ENCODE measurements around the gene CPXM1. TPM values are rescaled to one million over a fixed set of nuclear protein-coding genes. Genes with fewer than 3 reads are reported as not detected.

Gene CPXM1
- polyA plus RNA-seq, 1 experiment = 9.0 TPM

DNA sequence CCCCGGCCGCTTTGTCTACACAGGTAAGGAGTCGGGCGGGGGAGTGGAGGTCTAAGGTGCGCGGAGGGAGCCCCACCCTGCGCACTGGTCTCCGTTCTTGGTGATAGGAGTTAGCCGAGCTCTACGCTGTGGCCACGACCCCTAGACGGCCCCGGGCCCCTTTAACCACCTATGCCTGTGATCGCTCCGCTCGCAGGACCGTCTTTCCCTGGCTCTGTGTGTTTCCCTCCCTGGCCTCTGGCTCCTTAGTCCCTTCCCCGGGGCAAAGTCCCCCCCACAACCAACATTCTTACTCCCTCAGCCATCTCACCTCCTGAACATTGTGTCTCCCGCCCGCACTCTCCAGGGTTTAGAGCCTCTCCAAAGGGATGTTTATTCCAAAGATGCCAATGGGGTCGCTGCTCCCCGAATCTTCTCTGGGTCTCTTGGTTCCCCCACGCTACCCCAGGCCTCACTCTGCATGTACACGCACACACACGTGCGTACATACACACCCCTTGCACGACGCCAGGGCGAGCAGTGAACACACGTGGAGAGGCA, 50.4 kb downstream of the CPXM1 start:
- Histone ChIP-seq H3K4me3 (ENCODE audit: low read depth, low read length) (no peak overlapping the region), H3K27me3 (ENCODE audit: control insufficient read depth, insufficient read depth, low read length) (peaks cover 69% of the 10 kb centered on the region), H3K27ac (ENCODE audit: low read depth, low read length) (no peak overlapping the region), H3K9me3 (ENCODE audit: control insufficient read depth, insufficient read depth, low read length) (no peaks in the 10 kb centered on the region; the same call in 1 of the 2 replicates)
- no peak for TF ChIP-seq CTCF (IDR thresholded peaks at IDR 0.05; ENCODE audit: low read depth, low read length)
- DNase-seq (ENCODE audit: low read depth, low spot score) = no peak
- POLR2A ChIA-PET = interaction anchor here (0.7 kb wide), 1 partner anchor 114 kb away, joined by 8 read pairs; no protein-coding TSS in a partner anchor
- CTCF ChIA-PET = interaction anchor here (0.6 to 1.0 kb wide), 2 partner anchors 41 to 99 kb away, joined by 3 to 5 read pairs; no protein-coding TSS in a partner anchor

DNA sequence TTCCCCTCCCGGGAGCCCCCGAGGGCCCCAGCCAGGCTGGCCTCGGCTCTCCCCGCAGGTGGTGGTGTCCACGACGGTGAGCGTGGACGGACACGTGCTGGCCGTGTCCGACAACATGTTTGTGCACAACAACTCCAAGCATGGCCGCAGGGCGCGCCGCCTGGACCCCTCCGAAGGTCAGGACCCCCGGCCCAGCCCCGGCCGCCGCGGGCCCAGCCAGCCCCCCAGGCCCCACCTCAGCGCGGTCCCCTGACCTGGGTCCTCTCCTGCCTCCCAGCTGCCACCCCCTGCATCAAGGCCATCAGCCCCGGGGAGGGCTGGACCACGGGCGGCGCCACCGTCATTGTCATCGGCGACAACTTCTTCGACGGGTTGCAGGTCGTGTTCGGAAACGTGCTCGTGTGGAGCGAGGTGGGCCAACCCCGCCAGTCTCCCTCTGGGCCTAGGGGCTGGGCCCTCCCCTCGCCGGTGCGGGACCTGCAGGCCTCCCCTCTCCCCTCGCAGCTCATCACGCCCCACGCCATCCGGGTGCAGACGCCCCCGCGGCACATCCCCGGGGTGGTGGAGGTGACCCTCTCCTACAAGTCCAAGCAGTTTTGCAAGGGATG, 51.0 kb downstream of the CPXM1 start:
- POLR2A ChIA-PET = no interaction called here
- CTCF ChIA-PET = no interaction called here
- no peak overlapping the region for H3K4me3 ChIP-seq (ENCODE audit: low read depth, low read length)
- H3K27me3 ChIP-seq (ENCODE audit: control insufficient read depth, insufficient read depth, low read length) = peaks cover 63% of the 10 kb centered on the region
- no peak overlapping the region for H3K27ac ChIP-seq (ENCODE audit: low read depth, low read length)
- H3K9me3 ChIP-seq (ENCODE audit: control insufficient read depth, insufficient read depth, low read length) = no peaks in the 10 kb centered on the region; the same call in 1 of the 2 replicates
- DNase-seq (ENCODE audit: low read depth, low spot score) = no peak
- TF ChIP-seq CTCF (IDR thresholded peaks at IDR 0.05; ENCODE audit: low read depth, low read length) = no peak

DNA sequence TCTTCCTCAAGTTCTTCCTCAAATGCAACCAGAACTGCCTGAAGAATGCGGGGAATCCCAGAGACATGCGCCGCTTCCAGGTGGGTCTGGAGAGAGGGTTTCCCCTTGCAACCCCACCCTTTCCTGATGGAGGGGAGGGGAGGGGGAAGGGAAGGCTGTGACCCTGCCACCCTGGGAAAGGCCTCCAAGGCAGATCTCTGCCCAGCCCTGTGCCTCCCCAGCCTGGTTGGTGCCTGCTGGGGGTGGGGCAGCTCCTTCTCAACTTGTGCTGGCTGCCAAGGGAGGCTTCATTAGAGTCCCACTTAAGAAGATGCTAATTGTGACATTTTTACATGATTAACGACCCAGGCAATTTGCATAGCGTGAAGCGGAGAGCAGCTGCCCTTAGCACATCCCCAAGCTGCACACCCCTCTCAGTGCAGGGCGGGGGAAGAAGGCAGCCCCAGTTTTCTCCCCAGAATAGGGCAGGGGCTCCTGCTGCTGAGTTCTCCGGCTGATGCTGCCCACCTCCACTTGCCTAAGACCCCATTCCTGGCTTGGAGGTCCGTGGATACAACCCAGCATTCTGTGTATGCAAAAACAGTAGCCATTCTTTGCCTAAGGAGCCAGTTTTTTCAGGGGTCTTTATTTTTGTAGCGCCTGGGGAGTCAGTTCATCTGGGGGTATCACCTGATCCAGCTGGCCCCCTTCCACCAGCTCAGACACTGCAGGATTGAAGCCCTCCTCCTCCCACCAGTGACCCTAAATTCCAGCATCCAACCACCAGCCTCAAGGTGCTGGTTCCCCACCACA, 51.7 kb downstream of the CPXM1 start:
- H3K4me3 ChIP-seq (ENCODE audit: low read depth, low read length) = no peak overlapping the region
- ChIA-PET POLR2A (no interaction called here), CTCF (no interaction called here)
- no peak for TF ChIP-seq CTCF (IDR thresholded peaks at IDR 0.05; ENCODE audit: low read depth, low read length)
- H3K27me3 ChIP-seq (ENCODE audit: control insufficient read depth, insufficient read depth, low read length) = peaks cover 56% of the 10 kb centered on the region
- no peak overlapping the region for H3K27ac ChIP-seq (ENCODE audit: low read depth, low read length)
- no peaks in the 10 kb centered on the region; the same call in 1 of the 2 replicates for H3K9me3 ChIP-seq (ENCODE audit: control insufficient read depth, insufficient read depth, low read length)
- DNase-seq (ENCODE audit: low read depth, low spot score) = no peak

DNA sequence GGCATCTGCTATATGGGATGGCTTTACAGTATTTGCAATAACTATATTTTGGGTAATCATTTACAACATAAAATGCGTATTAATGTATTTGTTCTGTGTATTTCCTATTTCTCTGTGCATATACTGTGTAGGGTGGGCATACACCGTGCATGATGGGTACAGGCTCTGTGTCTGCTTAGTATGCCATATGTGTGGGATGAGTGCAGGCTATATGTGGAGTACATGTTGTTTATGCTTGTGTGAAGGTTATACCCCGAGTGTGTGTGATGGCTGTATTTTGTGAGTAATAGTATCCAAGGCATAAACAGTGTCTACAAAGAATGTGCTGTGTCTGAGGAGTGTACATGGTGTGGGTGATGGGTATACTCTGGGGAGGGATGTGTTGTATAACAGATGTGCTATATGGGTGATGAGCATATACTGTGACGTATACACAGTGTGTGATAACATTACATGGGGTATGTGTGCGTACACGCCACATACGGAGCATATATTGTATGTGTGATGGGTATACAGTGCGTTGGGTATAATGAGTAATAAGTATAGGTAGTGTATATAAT, 52.7 kb downstream of the CPXM1 start:
- TF ChIP-seq CTCF (IDR thresholded peaks at IDR 0.05; ENCODE audit: low read depth, low read length) = no peak
- Histone ChIP-seq H3K27ac (ENCODE audit: low read depth, low read length) (no peak overlapping the region), H3K4me3 (ENCODE audit: low read depth, low read length) (no peak overlapping the region), H3K27me3 (ENCODE audit: control insufficient read depth, insufficient read depth, low read length) (peaks cover 51% of the 10 kb centered on the region), H3K9me3 (ENCODE audit: control insufficient read depth, insufficient read depth, low read length) (no peaks in the 10 kb centered on the region; the same call in 1 of the 2 replicates)
- CTCF ChIA-PET = interaction anchor here (0.6 kb wide), 1 partner anchor 297 kb away, joined by 3 read pairs; no protein-coding TSS in a partner anchor
- POLR2A ChIA-PET = no interaction called here
- no peak for DNase-seq (ENCODE audit: low read depth, low spot score)
